Stimulated activated CD4-positive, alpha-beta T cell treated with anti-CD3 and anti-CD28 coated beads, Interleukin-1b, Interleukin-23, amount 100 ng/mL, for 4 hours (primary cell): Measurements from ENCODE around the gene CNKSR1.

ENCODE experiments used
- DNase-seq, 2 donors: peaks; one replicate each; pipeline ENCODE4 v3.0.0-alpha.2; 2020; ENCODE audit warnings: low read depth in 2 of 2

CNKSR1 gene

GRCh38 chr1:26184086-26184485 lies 6.8 kb downstream of the CNKSR1 start:
- DNase-seq = no peak

DNA sequence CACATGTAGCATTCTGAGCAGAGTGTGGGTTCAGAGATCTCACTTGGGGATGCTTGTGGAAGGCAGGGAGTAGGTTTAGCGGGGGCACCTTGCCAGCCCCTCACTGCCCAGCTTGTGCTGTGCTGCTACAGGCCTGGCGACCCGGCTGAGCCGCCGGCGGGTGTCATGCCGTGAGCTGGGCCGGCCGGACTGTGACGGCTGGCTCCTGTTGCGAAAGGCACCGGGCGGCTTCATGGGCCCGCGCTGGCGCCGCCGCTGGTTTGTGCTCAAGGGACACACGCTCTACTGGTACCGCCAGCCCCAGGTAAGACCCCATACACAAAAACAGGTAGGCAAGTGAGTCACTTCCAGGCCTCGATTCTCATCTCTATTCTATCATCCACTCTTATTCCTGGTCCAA lies 7.6 kb downstream of the CNKSR1 start:
- no peak for DNase-seq

GRCh38 chr1:26187882-26188281 lies 10.6 kb downstream of the CNKSR1 start:
- DNase-seq = no peak

DNA sequence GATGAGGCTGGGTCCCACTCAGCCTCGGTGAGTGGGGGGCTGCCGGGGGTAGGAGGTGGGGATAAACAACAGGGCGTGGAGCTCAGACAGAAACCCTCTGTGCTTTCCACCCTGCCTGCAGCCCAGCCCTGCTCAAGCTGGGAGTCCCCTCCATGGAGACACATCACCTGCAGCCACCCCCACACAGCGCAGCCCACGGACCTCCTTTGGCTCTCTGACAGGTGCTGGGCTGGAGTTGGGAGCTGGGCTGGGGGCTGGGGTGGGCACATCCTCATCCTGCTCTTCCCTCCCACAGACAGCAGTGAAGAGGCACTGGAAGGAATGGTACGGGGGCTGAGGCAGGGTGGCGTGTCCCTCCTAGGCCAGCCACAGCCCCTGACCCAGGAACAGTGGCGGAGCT lies 11.2 kb downstream of the CNKSR1 start:
- no peak for DNase-seq

GRCh38 chr1:26189331-26189730 lies 12.0 kb downstream of the CNKSR1 start:
- DNase-seq = no peak

GRCh38 chr1:26189751-26190275 lies 12.5 kb downstream of the CNKSR1 start:
- no peak for DNase-seq

DNA sequence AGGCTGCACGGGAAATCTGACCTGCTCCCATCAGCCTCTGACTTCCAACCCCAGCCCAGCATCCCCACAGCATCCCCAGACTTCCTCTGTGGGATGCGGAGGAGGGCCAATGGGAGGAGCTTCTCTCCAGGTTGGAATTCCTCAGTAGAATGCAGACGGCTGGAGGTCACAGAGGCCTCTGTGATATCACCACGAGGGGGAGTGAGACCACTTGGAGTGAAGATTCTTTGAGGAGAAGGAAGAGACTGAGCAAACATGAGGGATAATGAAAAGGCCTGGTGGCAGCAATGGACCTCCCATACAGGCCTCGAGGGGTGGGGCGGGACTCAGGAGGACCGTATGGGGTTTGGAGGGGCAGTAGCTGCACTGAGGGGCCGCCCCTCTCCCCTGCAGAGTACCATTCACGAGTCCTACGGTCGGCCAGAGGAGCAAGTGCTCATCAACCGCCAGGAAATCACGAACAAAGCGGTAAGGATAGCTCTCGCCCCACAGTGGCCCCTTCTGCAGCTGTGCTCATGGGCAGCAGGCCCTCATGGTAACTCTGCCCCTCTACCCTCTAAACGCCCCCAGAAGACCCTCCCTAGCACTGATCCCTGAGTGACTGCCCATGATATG lies 13.2 kb downstream of the CNKSR1 start, which contains the start of gene CATSPER4:
CATSPER4 (plus strand) TSS at position 230 of the 615 bp plus-strand sequence; CDS start at position 256, 26 bp downstream.
- DNase-seq = no peak

- no peak for DNase-seq
These were observed 14.4 kb downstream of the CNKSR1 start for GRCh38 chr1:26191739-26192138.

DNA sequence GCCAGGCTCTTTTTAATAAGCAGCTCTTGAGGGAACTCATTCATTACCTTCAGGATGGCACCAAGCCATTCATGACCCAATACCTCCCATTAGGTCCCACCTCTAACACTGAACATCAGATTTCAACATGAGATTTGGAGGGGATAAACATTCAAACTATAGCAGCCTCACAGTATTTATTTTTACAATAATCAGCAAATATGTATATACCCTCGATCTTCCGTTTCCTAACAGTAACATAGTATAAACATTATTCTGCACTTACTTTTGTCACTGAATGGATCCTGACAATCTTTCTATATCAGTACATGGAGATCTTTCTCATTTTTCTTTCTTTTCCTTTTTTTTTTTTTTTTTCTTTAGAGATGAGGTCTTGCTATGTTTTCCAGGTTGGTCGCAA lies 18.5 kb downstream of the CNKSR1 start:
- no peak for DNase-seq

GRCh38 chr1:26197301-26197700 lies 20.0 kb downstream of the CNKSR1 start:
- DNase-seq = no peak

DNA sequence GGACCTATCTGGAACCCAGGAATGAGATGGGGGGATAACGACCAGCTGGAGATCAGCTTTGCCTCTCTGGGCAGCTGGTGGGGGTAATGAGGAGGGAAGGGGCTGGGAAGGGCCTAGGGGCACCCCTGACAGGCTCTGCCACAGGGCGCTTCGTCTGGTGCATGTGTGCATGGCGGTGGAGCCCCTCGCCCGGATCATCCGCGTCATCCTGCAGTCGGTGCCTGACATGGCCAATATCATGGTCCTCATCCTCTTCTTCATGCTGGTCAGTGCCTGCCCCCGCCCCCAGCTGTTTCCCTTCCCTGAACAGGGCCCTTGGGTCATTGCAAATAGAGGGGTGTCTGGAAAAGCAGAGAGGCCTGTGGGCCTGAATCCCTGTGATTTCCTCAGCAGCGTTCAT lies 20.5 kb downstream of the CNKSR1 start:
- DNase-seq = no peak

GRCh38 chr1:26200413-26200812 lies 23.1 kb downstream of the CNKSR1 start:
- no peak for DNase-seq

DNA sequence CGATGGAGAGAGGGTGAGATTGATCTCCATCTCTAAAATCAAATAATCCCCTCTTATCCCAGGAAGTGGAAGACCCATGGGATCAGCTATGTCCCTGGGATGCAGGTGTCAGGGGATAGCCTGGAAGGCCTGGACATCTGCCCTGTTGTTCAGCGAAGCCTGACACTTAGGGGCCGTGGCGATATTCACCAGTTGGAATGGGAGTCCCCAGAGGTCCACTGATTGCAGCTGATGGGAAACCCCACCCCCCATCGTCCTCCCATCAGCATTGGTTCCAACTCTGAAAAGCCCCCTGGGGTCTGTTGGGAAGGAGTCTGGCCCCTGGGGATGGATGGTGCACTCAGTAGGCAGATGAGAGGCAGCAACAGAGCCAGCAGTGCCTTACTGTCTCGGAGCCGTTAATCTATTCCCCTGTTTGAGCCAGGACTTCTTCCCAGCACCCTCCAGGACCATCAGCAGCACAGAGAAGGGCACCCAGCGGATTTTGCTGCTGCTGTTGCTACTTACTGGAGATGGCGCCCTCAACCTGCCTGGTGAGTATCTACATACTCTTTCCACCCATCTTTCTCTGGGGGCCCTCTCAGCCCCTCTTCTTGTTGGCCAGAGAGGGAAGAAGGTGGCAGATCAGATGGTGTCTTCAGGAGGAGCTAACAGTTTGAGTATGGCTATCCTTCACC lies 26.5 kb downstream of the CNKSR1 start:
- DNase-seq = no peak

DNA sequence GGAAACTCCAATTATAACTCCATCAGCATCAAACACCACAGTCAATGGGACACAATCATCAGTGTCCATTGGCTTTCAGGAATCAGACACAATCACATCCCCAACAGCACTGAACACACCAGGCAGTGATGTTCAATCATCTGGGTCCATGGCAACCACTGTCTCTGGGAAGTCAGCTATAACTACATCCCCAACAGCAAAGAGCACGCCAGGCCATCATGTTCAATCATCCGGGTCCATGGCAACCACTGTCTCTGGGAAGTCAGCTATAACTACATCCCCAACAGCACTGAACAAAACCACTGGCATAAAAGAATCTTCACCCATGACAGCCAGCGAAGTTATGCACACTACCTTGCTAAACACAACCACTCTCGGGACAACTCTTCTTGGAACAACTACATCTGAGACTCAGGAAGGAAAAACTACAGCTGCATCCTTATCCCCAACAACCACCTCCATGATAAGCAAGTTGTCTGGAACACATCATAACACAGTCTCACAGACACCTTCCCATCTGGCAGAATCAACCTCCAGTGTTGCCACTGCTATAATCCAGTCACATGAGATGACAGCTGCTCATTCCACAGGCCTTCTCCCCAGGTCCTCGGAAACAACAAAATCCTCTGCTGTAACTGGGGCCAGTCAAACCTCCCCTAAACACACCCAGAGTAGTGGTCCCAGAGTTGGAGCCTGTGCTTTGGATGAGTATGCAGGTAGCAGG lies 33.0 kb downstream of the CNKSR1 start:
- DNase-seq = no peak

DNA sequence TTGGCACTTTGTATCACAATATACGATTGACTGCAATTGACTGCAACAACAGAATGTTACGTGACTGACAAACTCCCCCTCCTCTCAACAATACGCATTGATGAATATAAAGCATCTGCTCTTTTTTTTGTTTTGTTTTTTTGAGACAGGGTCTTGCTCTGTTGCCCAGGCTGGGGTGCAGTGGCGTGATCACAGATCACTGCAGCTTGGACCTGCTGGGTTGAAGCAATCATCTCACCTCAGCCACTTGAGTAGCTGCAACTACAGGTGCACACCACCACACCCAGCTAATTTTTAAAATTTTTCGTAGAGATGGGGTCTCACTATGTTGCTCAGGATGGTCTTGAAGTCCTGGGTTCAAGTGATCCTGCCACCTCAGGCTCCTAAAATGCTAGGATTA lies 35.4 kb downstream of the CNKSR1 start:
- no peak for DNase-seq

GRCh38 chr1:26213335-26213905 lies 36.1 kb downstream of the CNKSR1 start:
- DNase-seq = no peak

GRCh38 chr1:26215246-26215645 lies 38.0 kb downstream of the CNKSR1 start:
- no peak for DNase-seq

DNA sequence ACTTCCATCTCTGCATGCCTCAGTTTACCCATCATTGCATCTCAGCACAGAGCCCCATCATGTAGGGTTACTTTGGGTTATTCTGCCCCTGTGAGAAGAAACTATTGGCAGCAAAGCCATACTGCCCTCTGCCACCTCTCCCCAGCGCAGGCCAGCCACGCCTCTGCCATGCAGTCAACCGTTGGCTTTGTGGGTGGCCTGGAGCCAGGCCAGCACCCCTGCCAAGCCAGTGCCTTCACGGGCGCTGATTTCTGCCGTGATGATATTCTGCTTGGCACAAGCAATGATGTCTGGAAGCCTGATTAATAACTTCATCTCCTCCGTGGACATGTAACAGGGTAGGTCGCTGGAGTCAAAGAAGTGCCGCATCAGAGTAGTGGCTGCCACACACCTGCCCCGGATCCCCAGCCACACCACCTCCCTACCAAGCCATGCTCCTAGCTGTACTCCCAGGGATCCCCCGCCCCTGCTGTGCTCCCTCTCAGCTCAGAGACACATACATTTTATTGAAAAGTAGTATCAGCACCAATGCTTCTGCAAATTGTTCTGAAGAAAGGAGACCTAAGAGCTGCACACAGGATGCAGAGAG lies 41.7 kb downstream of the CNKSR1 start:
- no peak for DNase-seq

DNA sequence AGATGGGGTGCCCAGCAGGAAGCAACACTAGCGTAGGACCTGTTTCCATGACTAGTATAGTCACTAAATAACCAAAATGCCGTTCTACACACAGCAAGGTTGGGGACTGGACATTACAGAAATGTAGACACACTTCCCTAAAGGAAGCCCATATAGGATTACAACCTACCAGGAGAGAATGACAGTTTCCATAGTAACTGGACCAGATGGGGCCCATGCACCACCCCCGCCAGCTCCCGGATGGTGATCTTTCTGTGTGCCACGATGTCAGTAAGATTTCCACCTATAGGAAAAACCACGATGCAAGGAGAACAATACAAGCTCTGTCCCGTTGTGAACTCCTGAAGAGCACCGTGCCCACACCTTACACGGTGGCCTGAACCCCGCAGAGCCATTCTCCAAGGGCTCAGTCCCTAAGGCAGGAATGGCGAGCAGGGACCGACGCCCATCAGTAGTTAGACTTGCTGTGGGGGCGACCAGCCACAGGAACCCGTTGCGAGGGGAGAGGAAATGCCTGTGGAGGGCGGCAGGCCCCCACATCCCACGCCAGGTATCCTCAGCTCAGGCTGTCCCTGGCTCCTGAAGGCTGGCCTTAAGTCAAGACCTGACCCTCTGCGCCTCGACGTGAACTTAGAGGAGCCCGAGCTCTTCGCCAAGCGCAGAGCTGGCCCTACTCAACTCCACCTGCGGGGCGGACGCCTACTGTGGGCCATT lies 43.1 kb downstream of the CNKSR1 start:
- no peak for DNase-seq

- DNase-seq = no peak
These were observed 43.8 kb downstream of the CNKSR1 start for GRCh38 chr1:26221094-26221493.

DNA sequence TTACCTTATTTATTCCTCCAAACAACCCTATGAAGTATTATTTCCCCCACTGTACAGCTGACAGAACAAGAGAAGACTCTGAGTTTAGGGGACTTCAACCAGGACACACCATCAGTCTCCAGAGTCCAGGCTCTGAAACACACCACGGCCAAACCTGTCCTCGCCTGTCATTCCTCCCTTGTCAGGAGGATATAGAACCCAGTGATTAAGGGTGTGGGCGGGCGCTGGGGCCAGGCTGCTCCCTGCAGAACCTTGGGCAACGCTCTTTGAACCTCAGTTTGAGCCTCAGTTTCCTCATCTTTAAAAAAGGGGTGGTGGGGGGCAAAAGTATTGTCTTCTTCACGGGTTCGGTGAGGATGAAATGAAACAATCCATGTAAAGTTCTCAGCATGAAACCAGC lies 47.3 kb downstream of the CNKSR1 start:
- DNase-seq = no peak
